ENCODE results near the gene CCDC134. TPM values are rescaled to one million over a fixed set of nuclear protein-coding genes. Genes with fewer than 3 reads are reported as not detected.

CCDC134 gene
- total and polyA plus RNA-seq, 9 of the 15 experiments (the other 6 are each of a cell fraction or from before 2014, with no cell fraction given), result 0.56 to 11.9 (median 5.3) TPM

DNA sequence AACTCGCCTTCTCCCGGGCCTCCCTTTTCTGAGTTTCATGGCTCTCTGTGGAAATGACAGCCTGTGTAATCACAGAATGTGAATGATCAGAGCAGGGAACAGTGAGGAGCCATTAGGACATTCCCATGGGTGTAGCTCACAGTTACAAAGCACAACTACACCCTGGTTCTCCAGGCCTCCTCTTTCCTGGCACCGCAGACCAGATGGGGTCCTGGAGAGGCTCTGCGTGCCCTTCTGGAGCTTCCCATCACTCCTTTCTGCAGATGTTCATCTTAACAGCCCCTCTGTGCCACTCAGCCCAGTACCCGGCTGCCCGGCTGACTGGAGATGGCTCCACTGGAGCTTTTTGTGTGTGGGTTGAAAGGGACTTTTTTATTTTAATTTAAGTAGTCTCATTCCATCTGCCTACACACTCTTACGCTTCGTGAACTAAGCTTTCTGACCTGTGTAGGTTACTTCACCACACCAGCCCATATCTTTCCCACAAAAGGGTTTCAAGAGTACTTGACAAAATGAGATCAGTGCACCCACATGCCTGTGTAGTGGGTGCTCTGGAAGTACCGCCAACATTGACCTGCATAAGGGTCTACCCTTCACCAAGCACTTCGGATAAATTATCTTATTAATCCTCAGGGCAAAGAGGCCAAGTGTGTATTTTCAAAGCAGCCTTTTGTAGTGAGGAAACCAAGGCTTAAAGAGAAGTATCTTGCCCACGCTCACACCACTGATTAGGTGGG, 62.2 kb downstream of the CCDC134 start (continued):
- TF ChIP-seq, protein P1, sequence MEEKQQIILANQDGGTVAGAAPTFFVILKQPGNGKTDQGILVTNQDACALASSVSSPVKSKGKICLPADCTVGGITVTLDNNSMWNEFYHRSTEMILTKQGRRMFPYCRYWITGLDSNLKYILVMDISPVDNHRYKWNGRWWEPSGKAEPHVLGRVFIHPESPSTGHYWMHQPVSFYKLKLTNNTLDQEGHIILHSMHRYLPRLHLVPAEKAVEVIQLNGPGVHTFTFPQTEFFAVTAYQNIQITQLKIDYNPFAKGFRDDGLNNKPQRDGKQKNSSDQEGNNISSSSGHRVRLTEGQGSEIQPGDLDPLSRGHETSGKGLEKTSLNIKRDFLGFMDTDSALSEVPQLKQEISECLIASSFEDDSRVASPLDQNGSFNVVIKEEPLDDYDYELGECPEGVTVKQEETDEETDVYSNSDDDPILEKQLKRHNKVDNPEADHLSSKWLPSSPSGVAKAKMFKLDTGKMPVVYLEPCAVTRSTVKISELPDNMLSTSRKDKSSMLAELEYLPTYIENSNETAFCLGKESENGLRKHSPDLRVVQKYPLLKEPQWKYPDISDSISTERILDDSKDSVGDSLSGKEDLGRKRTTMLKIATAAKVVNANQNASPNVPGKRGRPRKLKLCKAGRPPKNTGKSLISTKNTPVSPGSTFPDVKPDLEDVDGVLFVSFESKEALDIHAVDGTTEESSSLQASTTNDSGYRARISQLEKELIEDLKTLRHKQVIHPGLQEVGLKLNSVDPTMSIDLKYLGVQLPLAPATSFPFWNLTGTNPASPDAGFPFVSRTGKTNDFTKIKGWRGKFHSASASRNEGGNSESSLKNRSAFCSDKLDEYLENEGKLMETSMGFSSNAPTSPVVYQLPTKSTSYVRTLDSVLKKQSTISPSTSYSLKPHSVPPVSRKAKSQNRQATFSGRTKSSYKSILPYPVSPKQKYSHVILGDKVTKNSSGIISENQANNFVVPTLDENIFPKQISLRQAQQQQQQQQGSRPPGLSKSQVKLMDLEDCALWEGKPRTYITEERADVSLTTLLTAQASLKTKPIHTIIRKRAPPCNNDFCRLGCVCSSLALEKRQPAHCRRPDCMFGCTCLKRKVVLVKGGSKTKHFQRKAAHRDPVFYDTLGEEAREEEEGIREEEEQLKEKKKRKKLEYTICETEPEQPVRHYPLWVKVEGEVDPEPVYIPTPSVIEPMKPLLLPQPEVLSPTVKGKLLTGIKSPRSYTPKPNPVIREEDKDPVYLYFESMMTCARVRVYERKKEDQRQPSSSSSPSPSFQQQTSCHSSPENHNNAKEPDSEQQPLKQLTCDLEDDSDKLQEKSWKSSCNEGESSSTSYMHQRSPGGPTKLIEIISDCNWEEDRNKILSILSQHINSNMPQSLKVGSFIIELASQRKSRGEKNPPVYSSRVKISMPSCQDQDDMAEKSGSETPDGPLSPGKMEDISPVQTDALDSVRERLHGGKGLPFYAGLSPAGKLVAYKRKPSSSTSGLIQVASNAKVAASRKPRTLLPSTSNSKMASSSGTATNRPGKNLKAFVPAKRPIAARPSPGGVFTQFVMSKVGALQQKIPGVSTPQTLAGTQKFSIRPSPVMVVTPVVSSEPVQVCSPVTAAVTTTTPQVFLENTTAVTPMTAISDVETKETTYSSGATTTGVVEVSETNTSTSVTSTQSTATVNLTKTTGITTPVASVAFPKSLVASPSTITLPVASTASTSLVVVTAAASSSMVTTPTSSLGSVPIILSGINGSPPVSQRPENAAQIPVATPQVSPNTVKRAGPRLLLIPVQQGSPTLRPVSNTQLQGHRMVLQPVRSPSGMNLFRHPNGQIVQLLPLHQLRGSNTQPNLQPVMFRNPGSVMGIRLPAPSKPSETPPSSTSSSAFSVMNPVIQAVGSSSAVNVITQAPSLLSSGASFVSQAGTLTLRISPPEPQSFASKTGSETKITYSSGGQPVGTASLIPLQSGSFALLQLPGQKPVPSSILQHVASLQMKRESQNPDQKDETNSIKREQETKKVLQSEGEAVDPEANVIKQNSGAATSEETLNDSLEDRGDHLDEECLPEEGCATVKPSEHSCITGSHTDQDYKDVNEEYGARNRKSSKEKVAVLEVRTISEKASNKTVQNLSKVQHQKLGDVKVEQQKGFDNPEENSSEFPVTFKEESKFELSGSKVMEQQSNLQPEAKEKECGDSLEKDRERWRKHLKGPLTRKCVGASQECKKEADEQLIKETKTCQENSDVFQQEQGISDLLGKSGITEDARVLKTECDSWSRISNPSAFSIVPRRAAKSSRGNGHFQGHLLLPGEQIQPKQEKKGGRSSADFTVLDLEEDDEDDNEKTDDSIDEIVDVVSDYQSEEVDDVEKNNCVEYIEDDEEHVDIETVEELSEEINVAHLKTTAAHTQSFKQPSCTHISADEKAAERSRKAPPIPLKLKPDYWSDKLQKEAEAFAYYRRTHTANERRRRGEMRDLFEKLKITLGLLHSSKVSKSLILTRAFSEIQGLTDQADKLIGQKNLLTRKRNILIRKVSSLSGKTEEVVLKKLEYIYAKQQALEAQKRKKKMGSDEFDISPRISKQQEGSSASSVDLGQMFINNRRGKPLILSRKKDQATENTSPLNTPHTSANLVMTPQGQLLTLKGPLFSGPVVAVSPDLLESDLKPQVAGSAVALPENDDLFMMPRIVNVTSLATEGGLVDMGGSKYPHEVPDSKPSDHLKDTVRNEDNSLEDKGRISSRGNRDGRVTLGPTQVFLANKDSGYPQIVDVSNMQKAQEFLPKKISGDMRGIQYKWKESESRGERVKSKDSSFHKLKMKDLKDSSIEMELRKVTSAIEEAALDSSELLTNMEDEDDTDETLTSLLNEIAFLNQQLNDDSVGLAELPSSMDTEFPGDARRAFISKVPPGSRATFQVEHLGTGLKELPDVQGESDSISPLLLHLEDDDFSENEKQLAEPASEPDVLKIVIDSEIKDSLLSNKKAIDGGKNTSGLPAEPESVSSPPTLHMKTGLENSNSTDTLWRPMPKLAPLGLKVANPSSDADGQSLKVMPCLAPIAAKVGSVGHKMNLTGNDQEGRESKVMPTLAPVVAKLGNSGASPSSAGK (IDR thresholded peaks at IDR 0.05), result no peak
- no peak for TF ChIP-seq ZBTB49 (CRISPR knock-in tag; IDR thresholded peaks at IDR 0.05; ENCODE audit: borderline replicate concordance)
- TF ChIP-seq CREM (IDR thresholded peaks at IDR 0.05; ENCODE audit: low read depth), result no peak
- TF ChIP-seq ZNF253 (CRISPR knock-in tag; conservative IDR thresholded peaks at IDR 0.05), result no peak
- TF ChIP-seq, protein P2, sequence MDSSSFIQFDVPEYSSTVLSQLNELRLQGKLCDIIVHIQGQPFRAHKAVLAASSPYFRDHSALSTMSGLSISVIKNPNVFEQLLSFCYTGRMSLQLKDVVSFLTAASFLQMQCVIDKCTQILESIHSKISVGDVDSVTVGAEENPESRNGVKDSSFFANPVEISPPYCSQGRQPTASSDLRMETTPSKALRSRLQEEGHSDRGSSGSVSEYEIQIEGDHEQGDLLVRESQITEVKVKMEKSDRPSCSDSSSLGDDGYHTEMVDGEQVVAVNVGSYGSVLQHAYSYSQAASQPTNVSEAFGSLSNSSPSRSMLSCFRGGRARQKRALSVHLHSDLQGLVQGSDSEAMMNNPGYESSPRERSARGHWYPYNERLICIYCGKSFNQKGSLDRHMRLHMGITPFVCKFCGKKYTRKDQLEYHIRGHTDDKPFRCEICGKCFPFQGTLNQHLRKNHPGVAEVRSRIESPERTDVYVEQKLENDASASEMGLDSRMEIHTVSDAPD (CRISPR knock-in tag; IDR thresholded peaks at IDR 0.05), result no peak
- no peak for TF ChIP-seq KLF6 (CRISPR knock-in tag; IDR thresholded peaks at IDR 0.05; ENCODE audit: borderline replicate concordance)
- TF ChIP-seq CC2D1A (IDR thresholded peaks at IDR 0.05), result no peak
- no peak for TF ChIP-seq U2AF2 (optimal IDR thresholded peaks at IDR 0.05; ENCODE audit: low read depth, low read length)
- TF ChIP-seq THAP12 (CRISPR knock-in tag; IDR thresholded peaks at IDR 0.05), result no peak

Data from K562 (cell line).